ENCODE measurements around the gene PEAR1. TPM values are rescaled to one million over a fixed set of nuclear protein-coding genes. Genes with fewer than 3 reads are reported as not detected.

Gene PEAR1
- 14.7 and 17.9 TPM in 2 replicates for total RNA-seq

GRCh38 chr1:156893048-156893953, at the start of gene PEAR1:
Gene PEAR1, plus strand, starts transcription at chr1:156893718. Its CDS starts 10,209 bp downstream, at chr1:156903927.

GRCh38 chr1:156858959-156859522, 34.5 kb upstream of the PEAR1 start, which contains the start of gene INSRR:
Gene INSRR, minus strand, starts transcription at chr1:156859117. Its CDS starts 496 bp downstream, at chr1:156858621.

GRCh38 chr1:156860628-156861423, 32.7 kb upstream of the PEAR1 start, which contains the start of gene NTRK1:
Gene NTRK1, plus strand, starts transcription at chr1:156860865. Its CDS starts 70 bp downstream, at chr1:156860935.

GRCh38 chr1:156920233-156921052, 26.9 kb downstream of the PEAR1 start, which contains the start of gene LRRC71:
Gene LRRC71, plus strand, starts transcription at chr1:156920632. Its CDS starts 172 bp downstream, at chr1:156920804.

Other genes starting within 250 kb of the PEAR1 start
- gene NES, start 216.3 kb upstream of the PEAR1 start, total RNA-seq = 50.5 and 65.4 TPM in 2 replicates
- 38.1 and 39.7 TPM in 2 replicates for gene CRABP2, start 188.1 kb upstream of the PEAR1 start, total RNA-seq
- 10.7 and 11.9 TPM in 2 replicates for gene METTL25B, start 165.2 kb upstream of the PEAR1 start, total RNA-seq
- 8.6 and 16.1 TPM in 2 replicates for gene ISG20L2, start 165.0 kb upstream of the PEAR1 start, total RNA-seq
- 95.7 and 127 TPM in 2 replicates for gene MRPL24, start 152.6 kb upstream of the PEAR1 start, total RNA-seq
- 222 and 227 TPM in 2 replicates for gene HDGF, start 142.0 kb upstream of the PEAR1 start, total RNA-seq
- 35.3 and 36.3 TPM in 2 replicates for gene PRCC, start 126.2 kb upstream of the PEAR1 start, total RNA-seq
- 0.86 TPM in 1 of 2 replicates, not detected in the other for gene SH2D2A, start 76.9 kb upstream of the PEAR1 start, total RNA-seq
- not detected in 2 replicates for gene INSRR, start 34.6 kb upstream of the PEAR1 start, total RNA-seq
- gene NTRK1, start 32.9 kb upstream of the PEAR1 start, total RNA-seq = 1.2 TPM in 1 of 2 replicates, not detected in the other
- not detected in 2 replicates for gene LRRC71, start 26.9 kb downstream of the PEAR1 start, total RNA-seq
- gene ARHGEF11, start 152.0 kb downstream of the PEAR1 start, total RNA-seq = 14.4 and 26.8 TPM in 2 replicates
- gene ETV3L, start 206.1 kb downstream of the PEAR1 start, total RNA-seq = not detected in 2 replicates
- gene ETV3, start 244.7 kb downstream of the PEAR1 start, total RNA-seq = 4.6 and 5.3 TPM in 2 replicates

All from myometrial cell (primary cell).